ENCODE measurements around the gene FNDC10. TPM values are rescaled to one million over a fixed set of nuclear protein-coding genes. Genes with fewer than 3 reads are reported as not detected.

Gene FNDC10
- total and polyA plus RNA-seq, 9 of the 15 experiments (the other 6 are each of a cell fraction or from before 2014, with no cell fraction given), result 0.08 to 6.3 (median 1.6) TPM

DNA sequence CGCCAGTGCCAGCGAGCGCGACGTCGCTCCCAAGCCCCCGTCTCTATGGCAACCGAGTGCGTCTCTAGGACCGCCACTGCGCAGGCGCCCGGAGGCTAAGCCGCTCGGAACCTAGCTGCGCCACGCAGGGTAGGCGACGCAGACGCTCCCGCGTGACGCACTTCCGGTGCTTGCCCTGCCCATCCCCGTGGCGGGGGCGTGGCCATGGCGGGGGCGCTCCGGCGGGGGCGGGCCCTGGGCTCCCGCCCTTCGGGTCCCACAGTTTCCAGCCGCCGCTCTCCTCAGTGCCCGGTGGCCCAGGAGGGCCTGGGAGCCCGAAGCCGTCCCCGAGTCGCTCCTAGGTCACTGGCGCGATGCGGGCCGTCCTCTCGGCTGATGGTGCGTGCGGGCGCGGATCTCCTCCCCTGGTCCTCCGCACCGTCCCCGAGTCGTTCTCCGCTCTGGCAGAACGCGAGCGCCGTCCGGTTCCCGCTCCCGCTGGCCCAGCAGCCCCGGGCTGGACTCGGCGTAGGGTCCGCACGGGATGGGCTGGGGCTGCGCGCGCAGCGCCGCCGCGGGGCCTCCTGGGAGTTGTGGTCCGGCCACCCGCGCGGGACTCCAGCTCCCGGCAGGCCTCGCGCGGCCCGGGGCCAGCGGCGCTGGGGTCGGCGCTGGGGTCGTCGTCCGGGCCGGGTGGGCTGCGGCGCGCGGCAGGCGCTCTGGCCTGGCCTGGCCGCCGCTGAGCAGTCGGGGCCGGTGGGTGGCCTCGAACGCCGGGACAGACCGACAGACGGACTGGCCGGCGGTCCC, 15.5 kb upstream of the FNDC10 start, which contains the start of gene MIB2 (continued):
- TF ChIP-seq PCBP1 (IDR thresholded peaks at IDR 0.05; ENCODE audit: low read depth, low read length, poor library complexity, severe bottlenecking) (peak; percentile 85), ZBTB7A (IDR thresholded peaks at IDR 0.05; ENCODE audit: borderline replicate concordance, control insufficient read depth, low read depth, low read length) (peak; percentile 95), TBL1XR1 (IDR thresholded peaks at IDR 0.05; ENCODE audit: low read length in 2 of 2) (peak in 1 of 2 experiments; percentile 95; a peak in 3 of 4 replicates), NCOA6 (IDR thresholded peaks at IDR 0.05) (no peak), TEAD2 (tag; IDR thresholded peaks at IDR 0.05) (no peak), LEF1 (IDR thresholded peaks at IDR 0.05) (no peak), FOXK2 (conservative IDR thresholded peaks at IDR 0.05 in 1 of 2, IDR thresholded peaks at IDR 0.05 in 1 of 2; ENCODE audit: low read depth in 2 of 2) (peak in 1 of 2 experiments; percentile 2; a peak in 1 of 4 replicates), MAFF (IDR thresholded peaks at IDR 0.05; ENCODE audit: low read length) (no peak), ZNF23 (CRISPR knock-in tag; IDR thresholded peaks at IDR 0.05) (0 out of 2 replicates have a peak, but pooled peaks have one; percentile 56), ETS2 (tag; IDR thresholded peaks at IDR 0.05; ENCODE audit: borderline replicate concordance, poor library complexity, severe bottlenecking) (no peak), NFXL1 (CRISPR knock-in tag; IDR thresholded peaks at IDR 0.05) (no peak), ZNF197 (CRISPR knock-in tag; IDR thresholded peaks at IDR 0.05; ENCODE audit: low read depth) (peak; percentile 23; the same call in 1 of the 2 replicates), GATAD2A (IDR thresholded peaks at IDR 0.05) (peak; percentile 69), TAF1 (IDR thresholded peaks at IDR 0.05; ENCODE audit: control insufficient read depth, extremely low read depth, insufficient read depth, low read length, severe bottlenecking) (peak; percentile 71), PYGO2 (tag; IDR thresholded peaks at IDR 0.05) (no peak), GABPB1 (CRISPR knock-in tag; IDR thresholded peaks at IDR 0.05) (peak; percentile 100), CREM (IDR thresholded peaks at IDR 0.05; ENCODE audit: low read depth) (peak; percentile 100), NCOA1 (IDR thresholded peaks at IDR 0.05; ENCODE audit: low read depth) (peak; percentile 27; the same call in 1 of the 2 replicates), ZNF551 (CRISPR knock-in tag; IDR thresholded peaks at IDR 0.05) (no peak), BHLHE40 (IDR thresholded peaks at IDR 0.05; ENCODE audit: low read length) (peak; percentile 78), ZNF57 (CRISPR knock-in tag; IDR thresholded peaks at IDR 0.05) (no peak), KAT2B (IDR thresholded peaks at IDR 0.05; ENCODE audit: low read depth, low read length) (no peak), BRD4 (IDR thresholded peaks at IDR 0.05) (peak; percentile 86; the same call in 1 of the 2 replicates)
- TF ChIP-seq, protein P1, sequence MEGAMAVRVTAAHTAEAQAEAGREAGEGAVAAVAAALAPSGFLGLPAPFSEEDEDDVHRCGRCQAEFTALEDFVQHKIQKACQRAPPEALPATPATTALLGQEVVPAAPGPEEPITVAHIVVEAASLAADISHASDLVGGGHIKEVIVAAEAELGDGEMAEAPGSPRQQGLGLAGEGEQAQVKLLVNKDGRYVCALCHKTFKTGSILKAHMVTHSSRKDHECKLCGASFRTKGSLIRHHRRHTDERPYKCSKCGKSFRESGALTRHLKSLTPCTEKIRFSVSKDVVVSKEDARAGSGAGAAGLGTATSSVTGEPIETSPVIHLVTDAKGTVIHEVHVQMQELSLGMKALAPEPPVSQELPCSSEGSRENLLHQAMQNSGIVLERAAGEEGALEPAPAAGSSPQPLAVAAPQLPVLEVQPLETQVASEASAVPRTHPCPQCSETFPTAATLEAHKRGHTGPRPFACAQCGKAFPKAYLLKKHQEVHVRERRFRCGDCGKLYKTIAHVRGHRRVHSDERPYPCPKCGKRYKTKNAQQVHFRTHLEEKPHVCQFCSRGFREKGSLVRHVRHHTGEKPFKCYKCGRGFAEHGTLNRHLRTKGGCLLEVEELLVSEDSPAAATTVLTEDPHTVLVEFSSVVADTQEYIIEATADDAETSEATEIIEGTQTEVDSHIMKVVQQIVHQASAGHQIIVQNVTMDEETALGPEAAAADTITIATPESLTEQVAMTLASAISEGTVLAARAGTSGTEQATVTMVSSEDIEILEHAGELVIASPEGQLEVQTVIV (CRISPR knock-in tag; IDR thresholded peaks at IDR 0.05; ENCODE audit: borderline replicate concordance), result no peak
- TF ChIP-seq, protein P2, sequence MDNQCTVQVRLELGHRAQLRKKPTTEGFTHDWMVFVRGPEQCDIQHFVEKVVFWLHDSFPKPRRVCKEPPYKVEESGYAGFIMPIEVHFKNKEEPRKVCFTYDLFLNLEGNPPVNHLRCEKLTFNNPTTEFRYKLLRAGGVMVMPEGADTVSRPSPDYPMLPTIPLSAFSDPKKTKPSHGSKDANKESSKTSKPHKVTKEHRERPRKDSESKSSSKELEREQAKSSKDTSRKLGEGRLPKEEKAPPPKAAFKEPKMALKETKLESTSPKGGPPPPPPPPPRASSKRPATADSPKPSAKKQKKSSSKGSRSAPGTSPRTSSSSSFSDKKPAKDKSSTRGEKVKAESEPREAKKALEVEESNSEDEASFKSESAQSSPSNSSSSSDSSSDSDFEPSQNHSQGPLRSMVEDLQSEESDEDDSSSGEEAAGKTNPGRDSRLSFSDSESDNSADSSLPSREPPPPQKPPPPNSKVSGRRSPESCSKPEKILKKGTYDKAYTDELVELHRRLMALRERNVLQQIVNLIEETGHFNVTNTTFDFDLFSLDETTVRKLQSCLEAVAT (IDR thresholded peaks at IDR 0.05), result peak; percentile 46 to 54; a peak in 2 of 4 replicates
- TF ChIP-seq, protein P3, sequence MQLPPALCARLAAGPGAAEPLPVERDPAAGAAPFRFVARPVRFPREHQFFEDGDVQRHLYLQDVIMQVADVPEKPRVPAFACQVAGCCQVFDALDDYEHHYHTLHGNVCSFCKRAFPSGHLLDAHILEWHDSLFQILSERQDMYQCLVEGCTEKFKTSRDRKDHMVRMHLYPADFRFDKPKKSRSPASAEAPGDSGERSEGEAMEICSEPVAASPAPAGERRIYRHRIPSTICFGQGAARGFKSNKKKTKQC (CRISPR knock-in tag; IDR thresholded peaks at IDR 0.05), result peak; percentile 61; the same call in 1 of the 2 replicates

All from K562 (cell line).